Fibroblast of lung (primary cell): Measurements from ENCODE around the gene TAPBPL. TPM values are rescaled to one million over a fixed set of nuclear protein-coding genes. Genes with fewer than 3 reads are reported as not detected.
A peak's percentile ranks its signal among the peaks of the same experiment; 100 is the strongest.

Experiments used
- DNase-seq, 2 donors: peaks; one replicate each; pipeline versions ENCODE4 v3.0.0 to v3.0.0-alpha.2; 2010; ENCODE audit warnings: low read depth in 2 of 2
- H2AFZ ChIP-seq: 2 replicates; pipeline ENCODE4 v1.5.1; 2012; ENCODE audit warnings: low read length, control low read depth, inconsistent platforms
- H3K27ac ChIP-seq: 2 replicates; pipeline ENCODE4 v1.5.1; 2011; ENCODE audit warnings: low read length, control low read depth; ENCODE audit not compliant: insufficient read depth
- H3K27me3 ChIP-seq: 2 replicates; pipeline ENCODE4 v1.5.1; 2011; ENCODE audit warnings: mild to moderate bottlenecking, low read length; ENCODE audit not compliant: control insufficient read depth, insufficient read depth
- H3K36me3 ChIP-seq: 2 replicates; pipeline ENCODE4 v1.5.1; 2011; ENCODE audit warnings: low read length; ENCODE audit not compliant: control insufficient read depth, insufficient read depth
- H3K4me1 ChIP-seq: 2 replicates; pipeline ENCODE4 v1.5.1; 2011; ENCODE audit warnings: low read length; ENCODE audit not compliant: control insufficient read depth, insufficient read depth; ENCODE audit errors: extremely low read depth
- H3K4me2 ChIP-seq: 2 replicates; pipeline ENCODE4 v1.5.1; 2011; ENCODE audit warnings: low read length, control low read depth; ENCODE audit not compliant: insufficient read depth; ENCODE audit errors: extremely low read depth
- H3K4me3 ChIP-seq, 4 experiments: fragments of 200-600 bp in 1 of 4; sonication (generic) in 1 of 4; replicated peaks in 1 of 4; 2 replicates each; pipeline ENCODE4 v1.5.1; 2011 to 2016; ENCODE audit warnings: low read length in 4 of 4, low read depth in 3 of 4, mild to moderate bottlenecking in 3 of 4, control low read depth in 2 of 4, inconsistent platforms in 1 of 4, mixed read lengths in 1 of 4; ENCODE audit not compliant: insufficient read depth in 1 of 4; ENCODE audit errors: control extremely low read depth in 1 of 4
- H3K79me2 ChIP-seq: 2 replicates; pipeline ENCODE4 v1.5.1; 2012; ENCODE audit warnings: mild to moderate bottlenecking, low read length, inconsistent platforms; ENCODE audit not compliant: control insufficient read depth, insufficient read depth
- H3K9ac ChIP-seq: 2 replicates; pipeline ENCODE4 v1.5.1; 2011; ENCODE audit warnings: mild to moderate bottlenecking, low read length, control low read depth; ENCODE audit not compliant: insufficient read depth
- H3K9me3 ChIP-seq: 2 replicates; pipeline ENCODE4 v1.5.1; 2012; ENCODE audit warnings: low read depth, low read length; ENCODE audit not compliant: control insufficient read depth, insufficient read depth
- H4K20me1 ChIP-seq: 2 replicates; pipeline ENCODE4 v1.5.1; 2011; ENCODE audit warnings: low read length; ENCODE audit not compliant: control insufficient read depth, insufficient read depth; ENCODE audit errors: extremely low read depth
- CTCF ChIP-seq, 2 donors: IDR thresholded peaks in 1 of 2; conservative IDR thresholded peaks in 1 of 2; 1 replicate in 1 of 2; 2 replicates in 1 of 2; pipeline ENCODE4 v1.5.1; 2011 to 2012; ENCODE audit warnings: low read length in 2 of 2, control low read depth in 1 of 2, inconsistent platforms in 1 of 2, low read depth in 1 of 2, mild to moderate bottlenecking in 1 of 2
- EZH2 ChIP-seq: IDR thresholded peaks from 2 replicates; pipeline ENCODE4 v1.5.1; 2012; ENCODE audit warnings: low read length, control low read depth, mild to moderate bottlenecking; ENCODE audit errors: missing control alignments
- polyA minus RNA-seq: library from RNA; depleted of rRNA, polyadenylated mRNA; stranded (reverse); fragments of >200 nt; gene quantifications from 2 replicates; pipeline ENCODE4 v1.2.3, GENCODE V29; 2011; ENCODE audit warnings: low replicate concordance
- polyA plus RNA-seq, 2 donors: library from polyadenylated mRNA; depleted of rRNA in 1 of 2; stranded (reverse) in 1 of 2; unstranded in 1 of 2; fragments of >200 nt; gene quantifications; 2 replicates each; pipeline ENCODE4 v1.2.1, GENCODE V29; 2011 to 2012; ENCODE audit warnings: missing spikeins in 1 of 2
- total RNA-seq: library from RNA; depleted of rRNA; stranded (reverse); fragments of >200 nt; gene quantifications from 2 replicates; pipeline ENCODE4 v1.2.1, GENCODE V29; 2014

Gene TAPBPL
- total RNA-seq, result 6.2 and 17.3 TPM in 2 replicates
- polyA plus RNA-seq, result 13.7 and 14.0 TPM in 2 replicates
- polyA plus RNA-seq (2012), result 15.2 and 21.1 TPM in 2 replicates
- polyA minus RNA-seq, result 21.0 and 26.0 TPM in 2 replicates

GRCh38 chr12:6451348-6452244, at the start of gene TAPBPL:
TAPBPL (plus strand) TSS chr12:6452042; CDS start chr12:6452249, 207 bp downstream.
- H3K4me2 ChIP-seq, result peak within 1 kb of the TSS; percentile 100
- DNase-seq, result peak; percentile 83 to 84
- no peak for TF ChIP-seq CTCF (conservative IDR thresholded peaks at IDR 0.05 in 1 of 2, IDR thresholded peaks at IDR 0.05 in 1 of 2; ENCODE audit: low read depth in 1 of 2, low read length in 2 of 2)
- no peak for TF ChIP-seq EZH2
- H3K9ac ChIP-seq, result peak within 1 kb of the TSS; percentile 78
- H3K4me1 ChIP-seq, result peaks cover 12% of the 10 kb centered on the region
- no peaks in the 10 kb centered on the region for H3K36me3 ChIP-seq
- H3K9me3 ChIP-seq, result no peaks in the 10 kb centered on the region
- H4K20me1 ChIP-seq, result no peaks in the 10 kb centered on the region
- H3K4me3 ChIP-seq, result peak within 1 kb of the TSS; percentile 60 to 81 (median 72)
- peak within 1 kb of the TSS; percentile 87 for H3K27ac ChIP-seq
- H2AFZ ChIP-seq, result peak within 1 kb of the TSS; percentile 77
- peaks cover 10% of the 10 kb centered on the region for H3K79me2 ChIP-seq
- no peaks in the 10 kb centered on the region for H3K27me3 ChIP-seq

GRCh38 chr12:6404390-6404789, 47.5 kb upstream of the TAPBPL start:
- H3K4me1 ChIP-seq, result no peaks in the 10 kb centered on the region
- no peak overlapping the region for H3K9ac ChIP-seq
- no peaks in the 10 kb centered on the region for H4K20me1 ChIP-seq
- no peak overlapping the region for H3K4me2 ChIP-seq
- H3K27ac ChIP-seq, result no peak overlapping the region
- no peaks in the 10 kb centered on the region for H3K79me2 ChIP-seq
- no peak for DNase-seq
- no peaks in the 10 kb centered on the region for H3K36me3 ChIP-seq
- no peak overlapping the region for H2AFZ ChIP-seq
- H3K9me3 ChIP-seq, result no peaks in the 10 kb centered on the region
- H3K4me3 ChIP-seq, result no peak overlapping the region
- H3K27me3 ChIP-seq, result no peaks in the 10 kb centered on the region
- TF ChIP-seq EZH2, result no peak
- no peak for TF ChIP-seq CTCF (conservative IDR thresholded peaks at IDR 0.05 in 1 of 2, IDR thresholded peaks at IDR 0.05 in 1 of 2; ENCODE audit: low read depth in 1 of 2, low read length in 2 of 2)

GRCh38 chr12:6405963-6406362, 45.9 kb upstream of the TAPBPL start:
- H3K9ac ChIP-seq, result no peak overlapping the region
- DNase-seq, result no peak
- H3K4me1 ChIP-seq, result no peaks in the 10 kb centered on the region
- no peak overlapping the region for H3K27ac ChIP-seq
- H3K79me2 ChIP-seq, result no peaks in the 10 kb centered on the region
- H3K27me3 ChIP-seq, result no peaks in the 10 kb centered on the region
- no peaks in the 10 kb centered on the region for H3K9me3 ChIP-seq
- H3K4me2 ChIP-seq, result no peak overlapping the region
- H2AFZ ChIP-seq, result no peak overlapping the region
- TF ChIP-seq EZH2, result no peak
- TF ChIP-seq CTCF (conservative IDR thresholded peaks at IDR 0.05 in 1 of 2, IDR thresholded peaks at IDR 0.05 in 1 of 2; ENCODE audit: low read depth in 1 of 2, low read length in 2 of 2), result no peak
- no peaks in the 10 kb centered on the region for H4K20me1 ChIP-seq
- H3K4me3 ChIP-seq, result no peak overlapping the region
- no peaks in the 10 kb centered on the region for H3K36me3 ChIP-seq
